NT2/D1 (cell line): ENCODE results near the gene RELN.

ENCODE experiments used
- SUZ12 ChIP-seq: IDR thresholded peaks from 2 replicates; pipeline ENCODE4 v1.6.1; 2011; ENCODE audit not compliant: insufficient read length, insufficient read depth; ENCODE audit errors: extremely low read depth
- YY1 ChIP-seq: IDR thresholded peaks from 2 replicates; pipeline ENCODE4 v1.6.1; 2011; ENCODE audit not compliant: insufficient read length, insufficient read depth
- ZNF274 ChIP-seq: IDR thresholded peaks from 2 replicates; pipeline ENCODE4 v1.6.1; 2011; ENCODE audit warnings: mild to moderate bottlenecking, low read depth, low read length

- TF ChIP-seq SUZ12 (no peak), YY1 (no peak), ZNF274 (no peak)
These were observed 20.8 kb upstream of the RELN start for GRCh38 chr7:104010052-104010909.
